ENCODE measurements around the gene ECI2. TPM values are rescaled to one million over a fixed set of nuclear protein-coding genes. Genes with fewer than 3 reads are reported as not detected.

Gene ECI2
- polyA plus RNA-seq, 2 of the 4 experiments (the other 2 are of a cell fraction) = 48.1 to 68.9 TPM

- no peak for FAIRE-seq
- 85% methylated on average over 3 of the region's 3 CpGs for WGBS (ENCODE audit: missing lambda C conversion rate)
- Histone ChIP-seq H3K27ac (no peak overlapping the region), H3K4me2 (no peak overlapping the region), H3K9me3 (no peaks in the 10 kb centered on the region), H3K4me3 (no peak overlapping the region), H3K4me1 (no peaks in the 10 kb centered on the region)
- TF ChIP-seq HOXB5 (CRISPR knock-in tag; IDR thresholded peaks at IDR 0.05) (no peak), ZSCAN20 (CRISPR knock-in tag; IDR thresholded peaks at IDR 0.05) (no peak), E2F6 (IDR thresholded peaks at IDR 0.05; ENCODE audit: borderline replicate concordance, low read depth) (no peak), BHLHE40 (IDR thresholded peaks at IDR 0.05; ENCODE audit: low read depth, low read length) (no peak), ZC3H11A (IDR thresholded peaks at IDR 0.05) (no peak), CHD2 (IDR thresholded peaks at IDR 0.05; ENCODE audit: low read length, partially characterized antibody) (no peak), ELK1 (IDR thresholded peaks at IDR 0.05; ENCODE audit: low read depth, low read length) (no peak), NR3C1 (IDR thresholded peaks at IDR 0.05) (no peak), ATOH8 (CRISPR knock-in tag; IDR thresholded peaks at IDR 0.05; ENCODE audit: low read depth) (no peak)
- CTCF ChIA-PET = interaction anchor here (0.6 to 1.9 kb wide), 3 partner anchors 10 to 150 kb away, joined by 4 to 6 read pairs (median 4); no protein-coding TSS in a partner anchor
- no peak for DNase-seq (ENCODE audit: low read depth in 1 of 2, low spot score in 1 of 2)
- no peak for ATAC-seq
- POLR2A ChIA-PET = no interaction called here
Measured at GRCh38 chr6:4172368-4172767, 37.0 kb upstream of the ECI2 start.

GRCh38 chr6:4170297-4170696 is 34.9 kb upstream of the ECI2 start:
- no peak for FAIRE-seq
- CTCF ChIA-PET = interaction anchor here (0.9 to 1.1 kb wide), 2 partner anchors 9 to 108 kb away, joined by 3 read pairs; no protein-coding TSS in a partner anchor
- 79% methylated on average over 3 of the region's 3 CpGs for whole genome bisulfite sequencing (ENCODE audit: missing lambda C conversion rate)
- no peak for DNase-seq (ENCODE audit: low read depth in 1 of 2, low spot score in 1 of 2)
- Histone ChIP-seq H3K9me3 (no peaks in the 10 kb centered on the region), H3K4me1 (no peaks in the 10 kb centered on the region), H3K27ac (no peak overlapping the region), H3K4me2 (no peak overlapping the region), H3K4me3 (no peak overlapping the region)
- POLR2A ChIA-PET = no interaction called here
- TF ChIP-seq CTCF (IDR thresholded peaks at IDR 0.05) = no peak
- no peak for TF ChIP-seq EHF (CRISPR knock-in tag; IDR thresholded peaks at IDR 0.05)
- no peak for TF ChIP-seq CHD2 (IDR thresholded peaks at IDR 0.05; ENCODE audit: low read length, partially characterized antibody)
- no peak for TF ChIP-seq HES2 (IDR thresholded peaks at IDR 0.05)
- no peak for TF ChIP-seq ZNF302 (CRISPR knock-in tag; IDR thresholded peaks at IDR 0.05)
- no peak for TF ChIP-seq E2F6 (IDR thresholded peaks at IDR 0.05; ENCODE audit: borderline replicate concordance, low read depth)
- no peak for TF ChIP-seq RFX5 (IDR thresholded peaks at IDR 0.05)
- no peak for TF ChIP-seq NR3C1 (IDR thresholded peaks at IDR 0.05)
- TF ChIP-seq FOXS1 (CRISPR knock-in tag; IDR thresholded peaks at IDR 0.05) = no peak
- TF ChIP-seq ELK1 (IDR thresholded peaks at IDR 0.05; ENCODE audit: low read depth, low read length) = no peak
- TF ChIP-seq HOXB13 (CRISPR knock-in tag; IDR thresholded peaks at IDR 0.05; ENCODE audit: low read depth) = no peak
- no peak for ATAC-seq

All from A549 (cell line).